Parathyroid adenoma (tissue), 2 donors: ENCODE data around the gene ACLY.

Source experiments
- H2AFZ ChIP-seq: fragments of 300-600 bp; sonication (generic); one replicate; pipeline ENCODE4 v1.7.0; 2017; ENCODE audit warnings: antibody characterized with exemption, mild to moderate bottlenecking
- H3K27ac ChIP-seq: fragments of 300-600 bp; sonication (generic); one replicate; pipeline ENCODE4 v1.7.0; 2017
- H3K27me3 ChIP-seq: fragments of 300-600 bp; sonication (generic); one replicate; pipeline ENCODE4 v1.7.0; 2017; ENCODE audit warnings: low read length; ENCODE audit not compliant: control insufficient read depth, insufficient read depth
- H3K36me3 ChIP-seq: fragments of 300-600 bp; sonication (generic); one replicate; pipeline ENCODE4 v1.7.0; 2017; ENCODE audit warnings: low read length; ENCODE audit not compliant: control insufficient read depth, insufficient read depth
- H3K4me1 ChIP-seq: fragments of 300-600 bp; sonication (generic); one replicate; pipeline ENCODE4 v1.7.0; 2017; ENCODE audit warnings: control low read depth
- H3K4me2 ChIP-seq: fragments of 300-600 bp; sonication (generic); one replicate; pipeline ENCODE4 v1.7.0; 2017; ENCODE audit warnings: low read length
- H3K4me3 ChIP-seq: fragments of 300-600 bp; sonication (generic); one replicate; pipeline ENCODE4 v1.7.0; 2017; ENCODE audit warnings: low read depth, low read length
- H3K79me2 ChIP-seq: fragments of 300-600 bp; sonication (generic); one replicate; pipeline ENCODE4 v1.7.0; 2017; ENCODE audit warnings: control low read depth
- H3K9ac ChIP-seq: fragments of 300-600 bp; sonication (generic); one replicate; pipeline ENCODE4 v1.7.0; 2017; ENCODE audit warnings: mild to moderate bottlenecking
- H3K9me3 ChIP-seq: fragments of 300-600 bp; sonication (generic); one replicate; pipeline ENCODE4 v1.7.0; 2017; ENCODE audit warnings: low read length; ENCODE audit not compliant: control insufficient read depth
- TF ChIP-seq, protein P1 (sequence below): fragments of 300-600 bp; sonication (generic); IDR thresholded peaks from one replicate; pipeline ENCODE4 v1.7.0; 2017; ENCODE audit warnings: antibody characterized with exemption, mild to moderate bottlenecking
- donor health status: primary hyperparathyroidism.

ACLY gene

DNA sequence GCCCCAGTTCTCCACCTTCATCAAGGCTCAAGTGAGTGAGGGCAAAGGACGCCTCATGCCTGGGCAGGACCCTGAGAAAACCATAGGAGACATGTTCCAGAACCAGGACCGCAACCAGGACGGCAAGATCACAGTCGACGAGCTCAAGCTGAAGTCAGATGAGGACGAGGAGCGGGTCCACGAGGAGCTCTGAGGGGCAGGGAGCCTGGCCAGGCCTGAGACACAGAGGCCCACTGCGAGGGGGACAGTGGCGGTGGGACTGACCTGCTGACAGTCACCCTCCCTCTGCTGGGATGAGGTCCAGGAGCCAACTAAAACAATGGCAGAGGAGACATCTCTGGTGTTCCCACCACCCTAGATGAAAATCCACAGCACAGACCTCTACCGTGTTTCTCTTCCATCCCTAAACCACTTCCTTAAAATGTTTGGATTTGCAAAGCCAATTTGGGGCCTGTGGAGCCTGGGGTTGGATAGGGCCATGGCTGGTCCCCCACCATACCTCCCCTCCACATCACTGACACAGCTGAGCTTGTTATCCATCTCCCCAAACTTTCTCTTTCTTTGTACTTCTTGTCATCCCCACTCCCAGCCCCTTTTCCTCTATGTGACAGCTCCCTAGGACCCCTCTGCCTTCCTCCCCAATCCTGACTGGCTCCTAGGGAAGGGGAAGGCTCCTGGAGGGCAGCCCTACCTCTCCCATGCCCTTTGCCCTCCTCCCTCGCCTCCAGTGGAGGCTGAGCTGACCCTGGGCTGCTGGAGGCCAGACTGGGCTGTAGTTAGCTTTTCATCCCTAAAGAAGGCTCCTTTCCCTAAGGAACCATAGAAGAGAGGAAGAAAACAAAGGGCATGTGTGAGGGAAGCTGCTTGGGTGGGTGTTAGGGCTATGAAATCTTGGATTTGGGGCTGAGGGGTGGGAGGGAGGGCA lies 96.3 kb downstream of the ACLY start:
- H3K27me3 ChIP-seq = no peaks in the 10 kb centered on the region
- H3K4me2 ChIP-seq = no peak overlapping the region
- no peak overlapping the region for H3K9ac ChIP-seq
- TF ChIP-seq, protein P1, sequence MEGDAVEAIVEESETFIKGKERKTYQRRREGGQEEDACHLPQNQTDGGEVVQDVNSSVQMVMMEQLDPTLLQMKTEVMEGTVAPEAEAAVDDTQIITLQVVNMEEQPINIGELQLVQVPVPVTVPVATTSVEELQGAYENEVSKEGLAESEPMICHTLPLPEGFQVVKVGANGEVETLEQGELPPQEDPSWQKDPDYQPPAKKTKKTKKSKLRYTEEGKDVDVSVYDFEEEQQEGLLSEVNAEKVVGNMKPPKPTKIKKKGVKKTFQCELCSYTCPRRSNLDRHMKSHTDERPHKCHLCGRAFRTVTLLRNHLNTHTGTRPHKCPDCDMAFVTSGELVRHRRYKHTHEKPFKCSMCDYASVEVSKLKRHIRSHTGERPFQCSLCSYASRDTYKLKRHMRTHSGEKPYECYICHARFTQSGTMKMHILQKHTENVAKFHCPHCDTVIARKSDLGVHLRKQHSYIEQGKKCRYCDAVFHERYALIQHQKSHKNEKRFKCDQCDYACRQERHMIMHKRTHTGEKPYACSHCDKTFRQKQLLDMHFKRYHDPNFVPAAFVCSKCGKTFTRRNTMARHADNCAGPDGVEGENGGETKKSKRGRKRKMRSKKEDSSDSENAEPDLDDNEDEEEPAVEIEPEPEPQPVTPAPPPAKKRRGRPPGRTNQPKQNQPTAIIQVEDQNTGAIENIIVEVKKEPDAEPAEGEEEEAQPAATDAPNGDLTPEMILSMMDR = no peak
- H3K4me1 ChIP-seq = no peaks in the 10 kb centered on the region
- no peaks in the 10 kb centered on the region for H3K36me3 ChIP-seq
- no peak overlapping the region for H3K4me3 ChIP-seq
- H3K27ac ChIP-seq = no peak overlapping the region
- no peaks in the 10 kb centered on the region for H3K79me2 ChIP-seq
- H3K9me3 ChIP-seq = no peaks in the 10 kb centered on the region
- no peak overlapping the region for H2AFZ ChIP-seq

DNA sequence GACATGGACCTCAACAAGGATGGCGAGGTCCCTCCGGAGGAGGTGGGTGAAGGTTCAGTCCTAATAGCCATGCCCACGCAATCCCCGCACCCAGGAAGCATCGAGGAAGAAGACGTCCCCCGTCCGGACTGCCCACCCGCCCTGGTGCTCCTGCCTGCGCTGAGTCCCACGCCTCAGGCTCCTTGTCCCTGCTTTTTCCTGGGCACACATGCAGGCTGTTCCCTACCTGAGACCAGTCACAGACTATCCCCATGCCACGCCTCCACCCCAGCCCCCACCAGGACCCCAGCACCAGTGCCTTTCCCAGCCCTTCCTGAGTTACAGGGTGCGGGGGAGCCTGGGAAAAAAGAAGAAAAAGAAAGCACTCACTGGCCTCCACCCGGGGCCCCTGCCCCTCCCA lies 97.0 kb downstream of the ACLY start:
- H2AFZ ChIP-seq = no peak overlapping the region
- no peak overlapping the region for H3K4me2 ChIP-seq
- H3K9me3 ChIP-seq = no peaks in the 10 kb centered on the region
- no peak overlapping the region for H3K9ac ChIP-seq
- no peaks in the 10 kb centered on the region for H3K4me1 ChIP-seq
- H3K36me3 ChIP-seq = no peaks in the 10 kb centered on the region
- H3K27ac ChIP-seq = no peak overlapping the region
- no peaks in the 10 kb centered on the region for H3K79me2 ChIP-seq
- H3K27me3 ChIP-seq = no peaks in the 10 kb centered on the region
- no peak overlapping the region for H3K4me3 ChIP-seq
- TF ChIP-seq, protein P1 = no peak

DNA sequence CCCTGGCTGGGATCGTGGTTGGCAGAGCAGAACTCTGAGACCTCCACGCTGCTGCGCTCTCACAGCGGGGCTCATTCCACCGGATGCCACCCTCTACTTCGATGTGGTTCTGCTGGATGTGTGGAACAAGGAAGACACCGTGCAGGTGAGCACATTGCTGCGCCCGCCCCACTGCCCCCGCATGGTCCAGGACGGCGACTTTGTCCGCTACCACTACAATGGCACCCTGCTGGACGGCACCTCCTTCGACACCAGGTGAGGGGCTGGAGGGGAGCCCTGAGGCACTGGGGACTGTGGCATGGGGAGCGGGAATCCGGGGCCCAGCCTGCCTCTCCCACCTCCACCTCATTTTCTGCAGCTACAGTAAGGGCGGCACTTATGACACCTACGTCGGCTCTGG lies 100.7 kb downstream of the ACLY start:
- Histone ChIP-seq H3K9ac (no peak overlapping the region), H3K4me2 (no peak overlapping the region), H2AFZ (no peak overlapping the region), H3K79me2 (no peaks in the 10 kb centered on the region), H3K9me3 (no peaks in the 10 kb centered on the region), H3K36me3 (no peaks in the 10 kb centered on the region), H3K27ac (no peak overlapping the region), H3K4me1 (peaks cover 8% of the 10 kb centered on the region), H3K27me3 (no peaks in the 10 kb centered on the region), H3K4me3 (no peak overlapping the region)
- TF ChIP-seq, protein P1 = no peak
